ENCODE data around the gene IFNGR2.

GRCh38 chr21:33355996-33356395 lies 47.2 kb upstream of the IFNGR2 start:
- no peak for TF ChIP-seq CTCF (IDR thresholded peaks at IDR 0.05)
- TF ChIP-seq POLR2A (IDR thresholded peaks at IDR 0.05): no peak
- TF ChIP-seq EP300 (IDR thresholded peaks at IDR 0.05): no peak

Data from ovary (tissue), 3 donors.